TTC549 (cell line): ENCODE data around the gene ACP2.

Experiments
- FAIRE-seq: peaks from 2 replicates; lab custom pipeline; 2012; peaks lifted over from hg19 to GRCh38; lab: Jason Lieb, UNC

The ACP2 gene

DNA sequence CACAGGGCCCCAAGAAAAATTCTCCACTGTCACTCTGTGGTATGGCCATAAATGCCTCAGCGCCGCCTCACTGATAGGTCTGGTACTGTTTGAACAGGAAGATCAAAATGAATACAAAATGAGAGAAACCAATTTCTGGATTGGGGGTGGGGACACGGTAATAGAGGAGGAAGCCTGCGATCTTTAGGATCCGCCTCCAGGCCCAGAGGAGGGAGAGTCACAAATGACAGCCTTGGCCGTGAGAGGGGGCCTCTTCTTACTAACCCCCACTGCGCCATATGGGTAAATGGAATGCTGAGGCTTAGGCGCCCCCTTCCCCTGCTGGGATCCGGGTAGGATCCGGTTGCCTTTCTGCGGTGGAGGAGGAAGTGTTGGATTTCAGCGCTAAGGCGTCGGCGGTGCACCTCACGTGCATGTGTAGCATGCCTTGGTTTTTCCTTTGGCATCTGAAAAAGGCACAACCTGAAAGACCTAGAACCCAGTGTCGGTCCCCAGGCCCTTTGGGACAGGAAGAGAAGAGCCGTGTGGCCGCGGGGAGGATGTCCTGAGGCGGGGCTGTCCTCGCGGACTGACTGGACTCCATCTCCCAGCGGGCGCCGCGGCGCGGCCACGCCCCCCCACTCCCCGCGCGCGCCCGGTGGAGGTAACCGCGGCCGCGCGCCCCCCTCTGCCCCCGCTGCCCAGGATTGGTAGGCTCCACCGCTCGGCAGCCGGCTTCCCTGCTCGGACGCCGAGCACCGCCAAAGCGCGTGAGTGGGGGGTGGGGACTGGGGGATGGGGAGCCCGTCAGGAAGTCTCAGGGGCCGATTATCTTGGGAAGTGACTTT, 20.6 kb upstream of the ACP2 start:
- FAIRE-seq: no peak

DNA sequence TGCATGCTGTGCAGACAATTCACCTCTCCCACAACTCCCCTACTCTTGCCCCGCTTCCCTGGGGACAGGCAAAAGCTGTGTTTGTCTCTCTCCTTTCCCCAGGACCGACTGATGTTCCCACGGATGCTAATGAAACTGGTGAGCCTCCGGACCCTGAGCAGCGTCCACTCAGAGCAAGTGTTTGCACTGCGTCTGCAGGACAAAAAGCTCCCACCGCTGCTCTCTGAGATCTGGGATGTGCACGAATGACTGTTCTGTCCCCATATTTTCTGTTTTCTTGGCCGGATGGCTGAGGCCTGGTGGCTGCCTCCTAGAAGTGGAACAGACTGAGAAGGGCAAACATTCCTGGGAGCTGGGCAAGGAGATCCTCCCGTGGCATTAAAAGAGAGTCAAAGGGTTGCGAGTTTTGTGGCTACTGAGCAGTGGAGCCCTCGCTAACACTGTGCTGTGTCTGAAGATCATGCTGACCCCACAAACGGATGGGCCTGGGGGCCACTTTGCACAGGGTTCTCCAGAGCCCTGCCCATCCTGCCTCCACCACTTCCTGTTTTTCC, 19.9 kb upstream of the ACP2 start:
- no peak for FAIRE-seq

DNA sequence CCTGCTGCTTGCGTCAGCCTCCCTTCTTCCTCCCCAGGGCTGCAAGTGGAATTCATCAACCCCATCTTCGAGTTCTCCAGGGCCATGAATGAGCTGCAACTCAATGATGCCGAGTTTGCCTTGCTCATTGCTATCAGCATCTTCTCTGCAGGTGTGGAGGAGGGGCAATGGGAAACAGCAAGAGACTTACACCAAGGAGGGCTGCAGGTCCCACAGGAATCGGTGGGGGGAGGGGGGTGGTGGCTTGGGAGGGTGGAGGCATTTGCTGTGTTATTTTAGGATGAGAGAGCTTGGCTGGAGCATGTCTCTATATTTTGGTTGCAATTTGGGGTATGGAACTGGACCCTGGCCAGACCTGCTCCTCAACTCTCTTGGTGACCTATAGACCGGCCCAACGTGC, 19.3 kb upstream of the ACP2 start:
- FAIRE-seq: no peak

DNA sequence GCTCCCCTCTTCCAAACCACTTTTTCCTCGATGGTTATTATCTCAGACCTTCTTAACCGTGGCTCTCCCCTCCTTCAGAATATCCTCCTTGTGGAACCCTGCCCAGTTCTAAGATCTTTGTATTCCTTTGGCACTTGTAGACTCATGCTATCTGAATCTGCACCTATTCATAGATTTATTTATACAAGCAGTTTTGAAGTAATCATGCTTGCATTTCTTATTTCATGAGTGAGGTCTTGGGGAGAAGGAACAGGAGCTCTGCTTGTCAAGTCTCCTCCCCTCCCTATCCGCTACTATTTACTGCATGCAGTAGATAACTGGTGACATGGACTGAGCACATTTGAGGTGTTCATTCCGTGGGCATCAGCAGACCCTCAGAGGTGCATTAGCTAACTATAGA, 15.9 kb upstream of the ACP2 start:
- no peak for FAIRE-seq

DNA sequence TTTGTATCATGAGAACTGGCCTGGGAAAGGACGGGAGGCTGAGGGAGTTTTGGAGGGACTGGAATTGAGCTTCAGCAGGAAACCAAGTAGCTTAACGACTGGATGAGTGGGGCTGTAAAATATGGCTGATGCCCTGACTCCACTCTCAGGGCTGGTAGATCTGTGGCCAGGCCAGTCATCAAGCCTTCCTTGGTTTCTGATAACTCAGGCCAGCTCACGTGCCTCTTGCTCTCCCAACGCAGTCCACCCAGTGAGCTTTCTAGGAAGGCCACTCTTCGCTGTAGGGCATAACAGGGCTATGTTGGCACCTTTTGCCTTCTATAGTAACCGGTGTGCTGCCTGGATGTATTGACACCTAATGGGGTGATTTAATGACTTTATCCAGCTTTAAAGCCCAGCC, 15.5 kb upstream of the ACP2 start:
- FAIRE-seq: no peak

DNA sequence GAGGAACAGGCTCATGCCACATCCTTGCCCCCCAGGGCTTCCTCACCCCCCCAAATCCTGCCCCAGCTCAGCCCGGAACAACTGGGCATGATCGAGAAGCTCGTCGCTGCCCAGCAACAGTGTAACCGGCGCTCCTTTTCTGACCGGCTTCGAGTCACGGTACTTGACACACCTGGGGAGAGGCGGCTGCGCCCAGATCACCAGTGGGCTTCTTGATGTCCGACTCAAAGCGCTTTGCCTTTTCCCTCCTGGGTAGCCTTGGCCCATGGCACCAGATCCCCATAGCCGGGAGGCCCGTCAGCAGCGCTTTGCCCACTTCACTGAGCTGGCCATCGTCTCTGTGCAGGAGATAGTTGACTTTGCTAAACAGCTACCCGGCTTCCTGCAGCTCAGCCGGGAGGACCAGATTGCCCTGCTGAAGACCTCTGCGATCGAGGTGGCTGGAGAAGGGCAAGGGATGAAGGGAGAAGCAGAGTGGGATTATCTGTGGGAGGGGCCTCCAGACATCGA, 12.7 kb upstream of the ACP2 start:
- no peak for FAIRE-seq

DNA sequence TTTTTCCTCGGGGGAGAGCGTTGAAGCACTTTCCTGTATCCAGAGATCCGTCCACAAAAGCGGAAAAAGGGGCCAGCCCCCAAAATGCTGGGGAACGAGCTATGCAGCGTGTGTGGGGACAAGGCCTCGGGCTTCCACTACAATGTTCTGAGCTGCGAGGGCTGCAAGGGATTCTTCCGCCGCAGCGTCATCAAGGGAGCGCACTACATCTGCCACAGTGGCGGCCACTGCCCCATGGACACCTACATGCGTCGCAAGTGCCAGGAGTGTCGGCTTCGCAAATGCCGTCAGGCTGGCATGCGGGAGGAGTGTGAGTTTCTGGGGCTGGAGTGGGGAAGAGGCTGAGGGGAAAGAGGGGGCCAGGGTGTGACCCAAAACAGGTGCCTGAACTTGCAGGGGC, 11.8 kb upstream of the ACP2 start:
- no peak for FAIRE-seq

DNA sequence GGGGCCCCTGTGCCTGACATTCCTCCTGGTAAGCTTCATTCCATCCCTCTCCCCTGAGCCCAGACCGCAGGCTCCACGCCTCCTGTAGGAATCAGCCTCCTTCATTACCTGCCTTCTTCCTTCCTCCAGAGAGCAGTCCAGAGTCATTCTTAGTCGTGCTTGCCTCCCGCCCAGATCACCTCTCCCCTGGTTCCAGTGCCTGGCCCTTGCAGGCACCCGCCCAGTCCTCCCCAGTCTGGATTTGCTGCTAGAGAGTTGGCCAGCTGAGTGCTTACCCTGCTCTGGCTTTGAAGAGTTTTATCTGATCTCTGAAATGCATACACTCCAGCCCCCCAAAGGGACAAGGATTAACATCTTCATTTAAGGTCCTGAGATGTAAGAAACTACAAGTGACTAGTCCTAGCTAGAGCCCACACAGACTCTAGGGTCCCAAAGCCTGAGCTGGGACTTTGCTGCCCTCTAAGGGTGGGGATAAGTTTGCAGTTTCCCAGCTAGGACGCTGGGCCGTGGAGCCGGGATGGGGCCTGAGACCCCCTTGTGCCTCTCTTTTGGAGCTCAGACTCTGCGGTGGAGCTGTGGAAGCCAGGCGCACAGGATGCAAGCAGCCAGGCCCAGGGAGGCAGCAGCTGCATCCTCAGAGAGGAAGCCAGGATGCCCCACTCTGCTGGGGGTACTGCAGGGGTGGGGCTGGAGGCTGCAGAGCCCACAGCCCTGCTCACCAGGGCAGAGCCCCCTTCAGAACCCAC, 10.8 kb upstream of the ACP2 start:
- FAIRE-seq: no peak

DNA sequence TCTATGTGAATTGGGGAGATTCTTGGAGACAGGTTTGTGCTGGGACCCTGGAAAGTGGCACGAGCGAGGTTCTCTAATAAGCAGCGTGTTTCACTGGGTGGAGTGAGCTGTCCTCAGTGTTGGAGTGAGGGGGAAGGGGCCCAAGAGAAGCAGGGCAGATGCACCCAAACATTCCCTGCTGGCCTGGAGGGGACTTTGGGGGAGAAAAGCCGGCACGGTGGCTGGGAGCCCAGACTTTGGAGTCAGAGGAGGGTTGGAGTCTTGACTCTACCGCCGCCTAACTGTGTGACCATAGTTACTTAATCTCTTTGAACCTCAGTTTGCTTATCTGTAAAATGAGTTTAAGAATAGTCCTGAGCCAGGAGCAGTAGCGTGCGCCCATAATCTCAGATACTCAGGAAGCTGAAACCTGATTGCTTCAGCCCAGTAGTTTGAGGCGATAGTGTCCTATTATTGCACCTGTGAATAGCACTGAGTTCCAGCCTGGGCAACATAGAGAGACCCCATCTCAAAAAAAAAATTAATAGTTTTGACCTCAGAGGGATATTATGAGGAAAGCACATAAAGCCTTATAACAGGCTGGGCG, 9.8 kb upstream of the ACP2 start:
- no peak for FAIRE-seq

DNA sequence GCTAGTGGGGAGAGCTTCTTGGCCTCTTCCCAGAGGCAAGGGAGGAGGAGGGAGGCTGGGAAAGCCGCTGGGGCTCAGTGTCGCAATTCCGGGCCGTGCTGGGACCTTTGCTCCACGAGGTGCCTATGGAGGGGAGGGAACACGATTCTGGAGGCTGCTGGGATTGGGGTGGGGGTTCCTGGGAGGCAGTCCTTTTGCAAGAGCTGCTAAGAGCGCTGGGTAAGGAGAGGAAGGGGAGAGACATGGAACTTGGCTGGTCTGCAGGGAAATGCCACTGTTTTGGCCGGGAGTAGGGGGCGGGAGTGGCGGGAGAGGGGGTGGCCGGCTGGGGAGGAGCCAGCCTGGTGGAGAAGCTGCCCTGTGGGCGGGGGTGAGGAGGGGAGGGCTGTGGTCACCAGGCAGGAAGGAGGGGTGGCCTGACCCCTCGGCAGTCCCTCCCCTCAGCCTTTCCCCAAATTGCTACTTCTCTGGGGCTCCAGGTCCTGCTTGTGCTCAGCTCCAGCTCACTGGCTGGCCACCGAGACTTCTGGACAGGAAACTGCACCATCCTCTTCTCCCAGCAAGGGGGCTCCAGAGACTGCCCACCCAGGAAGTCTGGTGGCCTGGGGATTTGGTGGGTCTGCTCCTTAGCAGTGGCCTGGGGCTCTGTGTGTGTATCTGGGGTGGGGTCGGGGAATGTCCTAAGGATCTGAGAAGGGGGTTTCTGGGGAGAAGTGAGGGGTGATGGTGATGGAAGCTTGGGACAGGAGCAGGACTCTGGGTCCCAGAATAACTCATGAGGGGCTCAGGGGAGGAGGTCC, 9.1 kb upstream of the ACP2 start, which contains the start of gene NR1H3:
TSS of gene NR1H3 (plus strand) at position 480 of the 800 bp plus-strand sequence. CDS start 1,221 bp downstream, outside the sequence.
- FAIRE-seq: no peak

DNA sequence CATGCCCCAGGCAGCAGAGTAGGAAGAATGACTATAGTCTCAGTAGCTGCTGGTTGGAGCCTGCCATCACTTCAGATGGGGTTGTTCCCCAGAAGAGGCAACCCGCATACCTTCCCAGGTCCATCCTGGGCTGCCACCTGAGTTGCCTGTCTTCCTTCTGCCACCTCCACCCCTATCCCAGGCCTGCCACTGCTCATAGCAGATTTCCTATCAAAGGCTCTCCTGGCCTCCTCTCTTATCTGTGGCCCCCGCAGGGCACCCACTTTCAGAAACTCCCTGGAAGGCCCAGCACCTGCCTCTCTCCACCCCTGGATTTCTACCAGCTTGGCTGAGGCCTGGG, 8.5 kb upstream of the ACP2 start:
- no peak for FAIRE-seq

DNA sequence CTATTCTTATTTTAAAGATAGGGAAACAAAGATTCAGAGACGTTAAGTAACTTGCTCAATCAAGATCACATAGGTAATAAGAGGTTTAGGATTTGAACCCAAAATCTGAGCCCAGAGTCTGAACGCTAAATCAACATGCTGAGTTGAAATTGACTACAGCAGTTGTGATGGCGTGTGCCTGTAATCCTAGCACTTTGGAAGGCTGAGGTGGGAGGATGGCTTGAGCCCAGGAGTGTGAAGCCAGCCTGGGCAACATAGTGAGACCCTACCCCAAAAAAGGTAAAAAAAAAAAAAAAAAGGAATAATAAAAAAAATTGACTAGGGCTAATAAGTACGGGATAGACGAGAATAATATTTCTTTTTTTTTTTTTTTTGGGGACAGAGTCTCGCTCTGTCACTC, 7.8 kb upstream of the ACP2 start:
- FAIRE-seq: no peak

DNA sequence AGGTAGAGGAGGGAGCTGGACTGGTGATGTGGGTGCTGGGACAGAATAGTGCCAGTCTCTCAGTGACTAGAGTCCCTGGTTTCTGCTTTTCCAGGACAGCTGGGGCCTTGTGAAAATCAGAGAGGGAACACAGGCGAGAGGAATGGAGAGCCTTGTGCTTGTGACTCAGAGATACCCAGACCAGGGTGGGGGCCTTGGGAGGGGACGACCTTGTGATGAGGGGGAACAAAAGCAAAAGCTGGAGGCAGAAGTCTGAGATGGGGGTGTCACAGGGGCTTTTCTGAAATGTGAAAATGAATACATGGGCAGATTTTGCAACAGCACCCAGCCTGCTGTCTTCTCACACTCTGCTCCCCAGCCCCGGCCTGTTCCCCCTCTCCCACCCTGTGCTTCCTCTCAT, 5.8 kb upstream of the ACP2 start:
- FAIRE-seq: no peak

DNA sequence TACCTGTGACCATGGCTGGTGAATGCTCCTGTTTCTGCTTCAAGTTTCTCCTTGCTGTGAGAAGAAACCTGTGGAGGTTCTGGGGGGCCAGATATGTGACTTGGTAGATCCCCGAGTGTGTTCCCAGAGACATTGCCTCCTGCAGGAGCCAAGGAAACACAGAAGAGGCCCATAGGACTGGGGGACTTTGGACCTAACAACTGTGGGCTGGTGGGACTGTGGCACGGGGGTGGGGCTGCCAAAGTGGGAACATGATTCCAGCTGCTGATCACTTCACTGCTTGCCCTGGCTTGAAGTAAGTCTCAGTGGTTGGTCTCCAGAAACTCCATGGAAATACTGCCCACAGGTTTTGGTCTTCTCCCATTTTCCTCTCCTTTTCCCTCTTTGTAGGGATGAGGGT, 5.0 kb upstream of the ACP2 start:
- FAIRE-seq: no peak

DNA sequence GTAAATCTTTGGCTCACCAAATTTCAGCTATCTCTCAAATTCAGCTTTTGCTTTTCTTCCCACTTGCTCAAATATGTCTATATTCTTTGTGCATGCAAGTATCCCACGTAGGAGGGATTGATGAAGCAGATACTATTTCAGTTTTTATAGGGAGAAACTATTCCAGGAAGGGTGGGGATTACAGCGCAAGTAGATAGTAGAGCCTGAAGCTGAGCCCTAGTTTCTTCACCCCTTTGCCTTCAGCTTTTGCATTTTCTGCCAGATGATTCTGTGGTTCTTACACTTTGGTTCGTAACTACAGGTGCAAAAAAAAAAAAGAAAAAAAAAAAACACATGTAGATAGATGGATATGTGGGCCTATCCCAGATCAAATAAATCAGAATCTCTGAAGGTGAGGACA, 3.1 kb upstream of the ACP2 start:
- FAIRE-seq: no peak

DNA sequence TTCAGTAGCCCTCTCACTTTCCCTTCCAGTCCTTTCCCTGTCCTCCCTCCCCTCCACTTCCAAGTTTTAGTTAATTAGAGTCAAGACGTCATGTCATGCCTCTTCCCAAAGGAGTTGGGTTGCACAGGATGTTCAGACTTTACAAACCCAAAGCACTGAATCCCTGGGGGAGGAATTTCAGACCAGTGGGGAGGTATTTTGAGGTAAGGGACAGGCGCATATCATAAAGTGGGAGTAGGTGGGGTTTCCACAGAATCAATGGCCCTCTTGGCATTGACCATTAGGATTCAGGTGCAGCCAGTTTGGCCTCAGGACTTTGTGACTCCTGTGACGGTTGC, 733 bp upstream of the ACP2 start:
- FAIRE-seq: no peak

DNA sequence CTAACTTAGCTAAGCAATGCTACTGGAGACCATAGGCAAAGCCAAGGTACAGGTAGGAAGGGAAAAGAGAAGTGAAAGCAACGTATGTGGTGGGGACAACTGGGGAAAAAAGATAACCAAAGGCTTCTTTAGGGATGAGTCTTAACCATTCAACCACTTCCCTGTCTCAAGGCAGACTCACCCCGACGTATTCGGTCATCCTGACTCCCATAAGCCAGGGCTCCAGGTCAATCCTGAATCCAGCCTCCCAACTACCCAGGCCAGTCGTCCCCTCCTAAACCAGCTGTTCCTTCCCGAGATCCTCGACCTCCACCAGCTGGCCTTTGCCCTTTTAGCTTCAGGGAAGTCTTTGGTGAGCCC, 330 bp downstream of the ACP2 start:
- no peak for FAIRE-seq

DNA sequence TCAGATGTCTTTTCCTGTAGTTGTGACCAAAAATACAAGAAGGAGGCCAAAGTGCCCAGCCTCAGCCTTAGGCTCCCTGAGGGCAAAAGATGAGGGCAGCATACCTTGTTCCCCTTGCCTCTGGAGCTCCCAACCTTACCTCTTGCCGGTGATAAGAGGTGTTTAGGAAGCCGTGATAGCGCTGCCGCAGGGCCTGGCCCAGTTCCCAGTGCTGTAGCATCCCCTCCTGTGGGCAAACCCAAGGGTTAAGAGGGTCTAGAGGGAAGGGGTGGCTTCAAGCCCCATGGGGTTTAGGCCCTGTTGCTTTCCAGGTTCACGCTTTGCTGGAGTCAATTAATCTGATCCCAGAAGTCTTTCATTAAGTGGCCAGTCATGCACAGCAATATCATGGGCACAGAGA, 1.1 kb downstream of the ACP2 start:
- no peak for FAIRE-seq

DNA sequence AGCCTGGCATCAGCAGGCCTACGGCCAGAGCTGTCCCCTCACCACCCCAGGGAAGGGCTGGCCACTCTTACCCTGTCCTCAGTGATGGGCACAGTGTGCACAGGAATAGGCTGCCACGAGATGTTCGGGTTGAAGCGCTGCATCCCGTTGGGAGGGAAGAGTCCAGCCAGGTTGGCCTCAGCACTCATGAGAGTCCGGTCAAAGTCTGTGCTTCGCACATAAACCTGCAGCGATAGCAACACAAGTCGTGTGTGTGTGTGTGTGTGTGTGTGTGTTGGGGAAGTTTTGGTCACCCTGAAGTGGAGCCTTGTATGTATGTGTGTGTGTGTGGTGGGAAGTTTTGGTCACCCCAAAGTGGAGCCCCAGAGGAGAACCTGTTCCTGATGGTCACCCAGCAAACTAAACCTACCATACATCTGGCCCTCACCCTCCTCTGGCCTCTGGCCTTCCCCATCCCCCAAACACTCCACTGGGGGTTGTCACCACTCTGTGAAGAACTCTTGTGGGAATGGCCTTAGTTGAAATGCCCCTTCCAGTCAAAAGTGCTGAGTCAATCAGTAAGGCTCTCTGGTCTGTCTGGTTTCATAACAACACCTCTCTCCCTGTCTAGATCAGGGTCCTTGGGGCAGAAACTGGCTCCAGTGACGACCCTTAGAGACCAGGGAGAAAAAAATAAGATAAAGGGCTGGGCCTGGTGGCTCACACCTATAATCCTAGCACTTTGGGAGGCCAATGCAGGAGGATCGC, 2.8 kb downstream of the ACP2 start:
- no peak for FAIRE-seq

DNA sequence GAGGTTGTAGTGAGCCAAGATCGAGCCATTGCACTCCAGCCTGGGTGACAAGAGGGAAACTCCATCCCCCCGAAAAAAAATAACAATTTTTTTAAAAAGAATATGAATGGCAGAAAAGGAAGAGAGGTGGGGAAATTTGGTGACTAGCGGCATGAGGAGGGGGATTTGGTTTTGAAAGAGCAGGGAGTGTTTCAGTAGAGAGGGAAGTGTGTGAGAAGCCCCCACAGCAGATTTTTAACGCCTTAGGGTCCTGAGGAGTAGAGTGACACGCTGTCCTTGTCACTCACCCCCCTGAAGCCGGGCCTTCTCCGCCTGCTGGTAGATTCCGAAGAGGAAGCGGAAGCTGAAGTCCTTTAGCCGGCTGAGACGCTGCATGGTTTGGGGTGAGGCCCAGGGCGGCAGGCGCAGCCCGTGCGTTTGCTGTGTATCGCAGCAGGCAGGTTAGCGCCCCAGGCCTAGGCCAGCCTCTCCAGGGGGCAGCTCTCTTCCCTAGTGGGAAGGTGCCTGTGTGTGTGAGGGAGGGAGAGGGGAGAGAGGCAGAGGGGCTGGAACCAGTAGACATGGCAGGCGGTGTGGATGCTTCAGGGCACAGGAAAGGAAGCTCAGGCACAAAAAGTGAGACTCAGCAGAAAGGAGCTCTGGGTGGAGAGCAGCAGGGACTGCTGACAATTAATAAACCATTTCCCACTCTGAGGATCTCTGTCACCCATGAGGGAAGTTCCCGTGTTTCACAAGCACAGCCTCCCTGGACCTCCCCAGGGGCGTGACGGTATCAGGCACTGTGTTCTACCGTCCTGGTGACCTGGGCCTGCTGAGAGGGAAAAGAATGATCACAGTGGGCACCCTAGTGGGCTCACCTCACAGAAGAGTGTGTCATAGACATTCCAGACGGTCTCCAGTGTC, 3.9 kb downstream of the ACP2 start:
- FAIRE-seq: no peak

DNA sequence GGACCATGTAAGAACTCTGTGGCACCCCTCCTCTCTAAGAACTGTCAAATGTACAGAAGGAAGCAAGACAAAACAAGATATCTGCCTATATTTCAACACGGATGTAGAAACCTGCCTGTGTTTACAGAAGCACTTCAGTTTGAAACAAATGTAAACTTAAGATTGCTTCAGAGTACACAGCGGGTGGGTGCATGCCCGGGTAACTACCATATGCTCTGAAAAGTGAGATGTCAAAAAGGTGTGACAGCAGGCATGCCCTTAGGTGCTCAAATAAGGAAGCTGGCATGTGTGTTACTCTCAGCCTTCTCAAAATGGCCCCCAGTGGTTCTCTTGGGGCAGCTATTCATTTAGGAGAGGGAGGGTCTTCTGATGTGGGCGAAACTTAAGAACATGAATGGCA, 5.2 kb downstream of the ACP2 start:
- no peak for FAIRE-seq
